HG02623 (cell line): ENCODE data around the gene TNFRSF4.

Experiments
- ATAC-seq: cut with Tn5 transposase; IDR thresholded peaks from one replicate; pipeline ENCODE4 v1.9.1; 2021; ENCODE audit warnings: moderate library complexity; ENCODE audit not compliant: unreplicated experiment

The TNFRSF4 gene

GRCh38 chr1:1171161-1171545 lies 42.8 kb downstream of the TNFRSF4 start:
- no peak for ATAC-seq

DNA sequence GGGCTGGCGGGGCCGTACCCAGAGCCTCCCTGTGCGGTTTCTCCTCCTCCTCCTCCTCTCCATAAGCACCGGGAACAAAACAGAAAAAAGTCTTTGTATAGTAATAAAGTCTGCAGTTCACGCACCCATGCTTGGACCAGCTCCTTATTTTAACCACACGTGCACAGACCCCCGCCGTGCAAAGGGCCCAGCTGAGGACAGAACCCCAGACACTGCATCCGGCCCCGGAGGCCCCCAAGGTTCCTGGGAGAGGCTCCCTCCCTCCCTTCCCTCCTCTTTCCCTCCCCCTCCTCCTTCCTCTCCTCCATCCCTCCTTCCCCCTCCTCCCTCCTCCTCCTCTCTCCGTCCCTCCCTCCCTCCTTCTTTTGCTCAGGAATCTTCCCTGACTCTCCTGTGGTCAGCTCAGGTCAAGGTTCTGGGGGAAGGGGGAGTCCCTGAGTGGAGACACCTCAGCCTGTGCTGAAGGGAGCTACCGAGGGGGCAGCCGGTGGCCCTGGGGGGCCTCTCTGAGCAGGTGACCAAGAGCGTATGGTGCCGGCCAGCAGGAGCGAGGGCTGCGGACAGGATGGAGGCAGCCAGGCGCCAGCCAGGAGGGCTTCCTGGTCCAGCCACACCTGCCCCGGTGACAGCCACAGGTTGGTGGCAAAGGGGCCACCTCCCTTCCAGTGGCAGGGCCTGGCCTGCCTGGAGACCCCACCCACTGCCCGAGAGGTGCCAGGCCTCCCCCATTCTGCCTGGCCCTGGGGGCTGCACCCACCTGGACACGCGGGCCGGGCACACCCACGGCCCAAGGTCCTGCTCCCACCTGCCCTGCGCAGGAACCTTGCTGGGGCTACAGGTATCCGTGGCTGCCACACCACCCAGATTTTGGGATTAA lies 43.5 kb downstream of the TNFRSF4 start:
- ATAC-seq = no peak

GRCh38 chr1:1169429-1170214 lies 44.3 kb downstream of the TNFRSF4 start:
- ATAC-seq = no peak

GRCh38 chr1:1168451-1169411 lies 45.2 kb downstream of the TNFRSF4 start:
- no peak for ATAC-seq

DNA sequence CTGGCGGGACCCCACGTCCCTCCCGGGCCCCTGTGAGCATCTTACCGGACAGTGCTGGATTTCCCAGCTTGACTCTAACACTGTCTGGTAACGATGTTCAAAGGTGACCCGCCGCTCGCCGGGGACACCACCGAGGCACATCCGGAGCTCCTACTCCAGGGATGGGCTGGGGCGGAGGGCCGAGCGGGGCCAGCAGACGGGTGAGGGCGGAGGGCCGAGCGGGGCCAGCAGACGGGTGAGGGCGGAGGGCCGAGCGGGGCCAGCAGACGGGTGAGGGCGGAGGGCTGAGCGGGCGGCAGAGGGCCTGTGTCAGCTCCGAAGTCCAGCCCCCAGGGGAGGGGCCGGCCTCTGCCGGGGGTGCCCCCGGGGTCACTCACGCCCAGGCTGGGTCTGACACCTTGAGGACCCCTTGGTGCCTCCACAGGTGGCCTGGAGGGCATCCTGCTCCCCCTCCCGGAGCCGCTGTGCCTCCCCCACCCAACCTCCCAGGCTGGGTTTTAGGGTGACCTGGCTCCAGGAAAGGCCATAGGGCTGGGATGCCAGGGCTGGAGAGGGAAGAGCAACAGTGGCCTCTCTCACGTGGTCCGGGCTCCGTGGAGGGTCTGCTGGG lies 46.0 kb downstream of the TNFRSF4 start:
- ATAC-seq = no peak

DNA sequence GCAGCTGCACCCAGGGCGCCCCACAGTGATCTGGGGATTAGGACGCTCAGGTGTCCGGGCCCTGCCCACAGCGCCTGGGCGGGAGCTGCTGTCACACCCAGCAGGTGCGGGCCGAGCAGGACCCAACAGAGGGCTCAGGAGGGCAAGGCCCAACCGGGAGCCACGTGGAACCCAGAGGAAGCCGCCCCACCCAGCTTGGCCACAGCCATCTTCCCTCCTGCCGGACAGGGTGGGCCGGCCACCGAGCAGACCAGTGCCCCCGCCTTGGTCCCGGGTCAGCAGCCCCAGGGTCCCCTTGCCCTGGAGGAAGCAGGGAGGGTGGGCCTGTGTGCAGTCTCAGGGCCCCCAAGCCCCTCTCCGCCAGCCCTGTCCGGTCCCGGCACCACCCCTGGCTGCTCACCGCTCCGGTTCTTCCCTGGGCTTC lies 46.5 kb downstream of the TNFRSF4 start:
- ATAC-seq = no peak

DNA sequence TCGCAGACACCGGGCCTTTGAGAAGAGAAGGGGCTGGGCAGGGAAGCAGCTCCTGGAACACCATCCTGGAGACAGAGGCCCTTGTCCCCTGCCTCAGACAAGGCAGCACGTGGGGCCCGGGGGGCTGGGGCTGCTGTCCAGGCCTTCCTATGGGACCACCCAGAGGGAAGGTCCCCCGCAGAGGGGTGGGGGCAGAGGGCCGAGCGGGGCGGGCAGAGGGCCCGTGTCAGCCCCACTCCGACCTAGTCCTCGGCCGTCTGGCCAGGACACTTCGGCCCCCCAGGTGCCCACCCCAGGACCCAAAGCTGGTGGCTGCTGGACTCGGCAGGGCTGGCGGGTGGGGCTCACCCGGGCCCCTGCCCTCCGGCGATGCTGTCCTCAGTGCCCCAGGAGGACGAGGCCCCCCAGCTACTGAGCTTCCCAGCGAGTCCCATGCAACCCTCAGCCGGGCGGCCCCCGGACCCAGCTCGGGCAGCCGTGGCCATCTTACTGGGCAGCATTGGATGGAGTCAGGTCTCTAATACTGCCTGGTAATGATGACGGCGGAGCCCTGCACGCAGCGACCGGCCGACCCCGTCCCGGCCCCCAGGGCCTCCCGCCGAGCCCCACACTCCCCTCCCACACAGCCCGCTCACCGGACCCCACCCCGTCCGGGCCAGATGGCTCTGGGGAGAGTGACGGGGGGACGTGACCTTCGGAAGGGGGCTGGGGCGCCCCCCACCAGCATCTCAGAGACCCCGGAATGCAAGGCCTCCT lies 47.1 kb downstream of the TNFRSF4 start:
- ATAC-seq = no peak

GRCh38 chr1:1165900-1166421 lies 48.0 kb downstream of the TNFRSF4 start:
- no peak for ATAC-seq

DNA sequence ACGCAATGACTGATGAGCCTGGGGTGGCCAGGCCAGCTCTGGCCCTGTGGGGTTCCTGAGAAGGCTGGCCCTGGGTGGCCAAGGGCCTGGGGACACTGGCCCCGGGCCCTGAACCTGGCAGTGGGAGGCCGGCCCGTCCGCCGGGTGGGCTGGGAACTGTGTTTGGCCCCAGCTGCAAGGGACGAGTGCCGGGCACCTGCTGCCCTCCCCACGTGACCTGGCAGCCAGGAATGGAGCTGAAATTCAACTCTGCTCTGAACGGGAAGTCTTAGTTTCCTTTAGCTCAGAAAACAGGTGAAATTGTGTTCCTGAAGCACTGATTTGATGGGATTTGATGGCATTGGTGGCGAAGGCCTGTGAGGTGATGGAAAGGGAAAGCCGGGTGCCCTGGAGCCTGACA lies 48.5 kb downstream of the TNFRSF4 start:
- no peak for ATAC-seq

DNA sequence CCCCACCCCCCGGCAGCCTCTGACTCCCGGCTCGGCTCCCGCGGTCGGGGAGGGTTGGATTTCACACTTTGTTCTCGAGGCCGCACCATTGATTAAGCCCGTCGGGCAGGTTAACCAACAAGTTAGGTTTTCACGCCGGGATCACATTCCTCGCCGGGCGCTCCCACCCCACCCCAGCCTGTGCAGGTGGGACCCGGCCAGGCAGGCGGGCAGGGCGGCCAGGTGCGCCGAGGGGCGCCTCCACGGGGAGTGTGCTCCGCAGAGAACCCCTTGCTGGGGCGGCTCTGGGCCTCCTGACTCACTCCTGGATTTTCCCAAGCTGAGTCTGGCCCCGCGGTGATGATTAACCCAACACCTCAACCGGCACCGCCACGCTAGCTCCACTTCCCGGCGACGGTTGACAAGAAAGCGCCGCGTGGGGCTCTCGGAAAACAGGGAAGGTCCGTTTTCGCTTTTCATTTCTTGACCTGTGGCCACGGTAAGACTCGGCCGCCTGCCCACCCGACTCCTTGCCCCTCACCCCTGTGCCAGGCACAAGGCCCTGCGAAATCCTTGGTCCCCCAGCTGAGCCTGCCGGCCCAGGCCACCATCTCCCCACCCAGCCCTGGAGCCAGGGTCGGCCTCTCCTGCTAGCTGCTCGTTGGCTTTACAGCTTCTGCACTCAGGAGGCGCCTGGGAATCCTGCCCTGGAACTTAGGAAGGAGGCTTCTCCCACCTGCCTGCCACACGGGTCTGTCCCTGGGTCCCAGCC lies 49.1 kb downstream of the TNFRSF4 start:
- ATAC-seq = no peak

- ATAC-seq = no peak
Measured at GRCh38 chr1:1164361-1164700, 49.6 kb downstream of the TNFRSF4 start.

GRCh38 chr1:1163538-1164070 lies 50.3 kb downstream of the TNFRSF4 start:
- no peak for ATAC-seq

DNA sequence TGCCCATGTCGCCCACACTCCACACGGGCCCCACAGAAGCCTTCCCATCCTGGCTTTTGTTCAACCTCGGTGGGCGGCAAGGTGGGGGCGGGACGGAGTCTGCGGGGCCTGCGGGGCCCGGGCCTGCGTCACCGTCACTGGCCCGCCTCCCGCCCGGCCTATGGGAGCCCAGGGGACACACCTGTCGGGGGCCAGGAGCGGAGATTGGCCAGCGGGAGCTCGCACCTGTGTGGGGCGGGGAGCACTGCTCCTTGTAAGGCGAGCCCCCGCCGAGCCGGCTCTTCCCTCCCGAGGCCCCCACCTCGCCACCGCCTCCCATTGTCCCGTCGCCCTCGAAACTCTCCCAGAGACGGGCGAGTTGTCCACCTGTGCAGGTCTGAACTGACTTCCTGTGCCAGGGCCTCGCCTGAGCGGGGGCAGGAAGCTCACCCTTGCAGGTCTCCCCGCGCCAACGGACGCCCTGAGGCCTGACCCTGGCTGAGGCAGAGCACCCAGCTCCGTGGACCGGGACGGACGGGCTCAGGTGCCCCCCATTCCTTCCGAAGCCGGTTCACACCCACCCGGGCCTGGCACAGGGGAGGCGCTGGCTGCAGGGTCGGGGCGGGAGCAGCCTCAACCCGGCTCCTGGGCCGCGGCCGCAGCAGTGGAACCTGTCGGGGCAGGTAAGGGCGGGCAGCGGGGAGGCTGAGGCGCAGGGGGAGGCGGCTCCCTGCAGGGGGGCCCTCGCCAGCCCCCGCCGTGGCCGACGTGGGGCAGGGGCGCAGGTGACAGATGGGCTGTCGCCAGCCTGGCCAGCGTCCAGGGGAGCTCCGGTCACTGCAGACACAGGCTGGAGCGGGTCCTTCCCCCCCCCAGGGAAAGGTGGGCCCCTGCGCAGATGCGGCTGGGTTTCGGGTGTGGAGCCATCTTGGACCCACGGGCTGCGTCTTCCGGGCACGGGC lies 51.1 kb downstream of the TNFRSF4 start:
- no peak for ATAC-seq

- ATAC-seq = no peak
Measured at GRCh38 chr1:1161683-1162079, 52.3 kb downstream of the TNFRSF4 start.
